Karpas-422 (cell line): ENCODE data around the gene MGMT. TPM values are rescaled to one million over a fixed set of nuclear protein-coding genes. Genes with fewer than 3 reads are reported as not detected.

Source experiments
- DNase-seq: peaks from one replicate; pipeline ENCODE4 v3.0.0-alpha.2; 2015
- H2AFZ ChIP-seq: fragments of 200-600 bp; sonication (generic); 2 replicates; pipeline ENCODE4 v1.6.1; 2014; ENCODE audit warnings: antibody characterized with exemption, low read length, mixed read lengths
- H3K27ac ChIP-seq: fragments of 200-600 bp; sonication (generic); 2 replicates; pipeline ENCODE4 v1.5.1; 2014; ENCODE audit warnings: mild to moderate bottlenecking, low read length, moderate library complexity
- H3K27me3 ChIP-seq: fragments of 200-600 bp; sonication (generic); 2 replicates; pipeline ENCODE4 v1.6.1; 2014; ENCODE audit warnings: low read length, mixed read lengths
- H3K36me3 ChIP-seq: fragments of 200-600 bp; sonication (generic); 2 replicates; pipeline ENCODE4 v1.6.1; 2014; ENCODE audit warnings: low read length, mixed read lengths; ENCODE audit not compliant: insufficient read depth
- H3K4me1 ChIP-seq: fragments of 200-600 bp; sonication (generic); 2 replicates; pipeline ENCODE4 v1.6.1; 2014; ENCODE audit warnings: mild to moderate bottlenecking, low read length, mixed read lengths
- H3K4me2 ChIP-seq: fragments of 200-600 bp; sonication (generic); 2 replicates; pipeline ENCODE4 v1.6.1; 2014; ENCODE audit warnings: low read length, low read depth, mild to moderate bottlenecking; ENCODE audit not compliant: poor library complexity, severe bottlenecking
- H3K4me3 ChIP-seq: fragments of 200-600 bp; sonication (generic); 2 replicates; pipeline ENCODE4 v1.5.1; 2014; ENCODE audit warnings: mild to moderate bottlenecking, antibody characterized with exemption, low read length, mixed read lengths
- H3K79me2 ChIP-seq: fragments of 200-600 bp; sonication (generic); 2 replicates; pipeline ENCODE4 v1.6.1; 2014; ENCODE audit warnings: mild to moderate bottlenecking, low read length, mixed read lengths
- H3K9ac ChIP-seq: fragments of 200-600 bp; sonication (generic); 2 replicates; pipeline ENCODE4 v1.6.0; 2014; ENCODE audit warnings: low read length
- H3K9me2 ChIP-seq: fragments of 200-600 bp; sonication (generic), shearing (Covaris generic); replicated peaks from 2 replicates; pipeline ENCODE4 v1.6.0; 2014; ENCODE audit warnings: mild to moderate bottlenecking, low read length, moderate library complexity; ENCODE audit not compliant: insufficient read depth
- H3K9me3 ChIP-seq: fragments of 300-700, 200-600 bp; sonication (generic); 2 replicates; pipeline ENCODE4 v1.6.1; 2014; ENCODE audit warnings: low read length, mixed read lengths
- H4K20me1 ChIP-seq: fragments of 200-600 bp; sonication (generic); 2 replicates; pipeline ENCODE4 v1.6.1; 2014; ENCODE audit warnings: mild to moderate bottlenecking, antibody characterized with exemption, low read length, low read depth; ENCODE audit not compliant: insufficient read depth
- total RNA-seq: library from RNA; depleted of rRNA; stranded (reverse); fragments of >200 nt; shearing (Covaris generic); gene quantifications from 2 replicates; pipeline ENCODE4 v1.2.3, GENCODE V29; 2014; ENCODE audit warnings: low replicate concordance

MGMT gene
- total RNA-seq, 1 experiment from 2014 or later = 22.5 TPM

GRCh38 chr10:129725011-129725410 is 258.0 kb downstream of the MGMT start:
- Histone ChIP-seq H3K9ac (no peak overlapping the region), H3K4me3 (no peak overlapping the region), H3K27me3 (no peaks in the 10 kb centered on the region), H3K9me2 (no peaks in the 10 kb centered on the region), H2AFZ (no peak overlapping the region), H3K36me3 (no peaks in the 10 kb centered on the region), H3K9me3 (peaks cover 28% of the 10 kb centered on the region), H3K4me2 (no peak overlapping the region), H3K27ac (no peak overlapping the region), H3K4me1 (no peaks in the 10 kb centered on the region), H4K20me1 (no peaks in the 10 kb centered on the region), H3K79me2 (no peaks in the 10 kb centered on the region)
- no peak for DNase-seq

GRCh38 chr10:129725482-129725881 is 258.4 kb downstream of the MGMT start:
- Histone ChIP-seq H3K27me3 (no peaks in the 10 kb centered on the region), H3K9me2 (no peaks in the 10 kb centered on the region), H3K4me1 (no peaks in the 10 kb centered on the region), H3K9ac (no peak overlapping the region), H3K79me2 (no peaks in the 10 kb centered on the region), H3K4me3 (no peak overlapping the region), H3K36me3 (no peaks in the 10 kb centered on the region), H4K20me1 (no peaks in the 10 kb centered on the region), H3K9me3 (peaks cover 23% of the 10 kb centered on the region), H3K4me2 (no peak overlapping the region), H2AFZ (no peak overlapping the region), H3K27ac (no peak overlapping the region)
- no peak for DNase-seq

- no peak overlapping the region for H3K4me3 ChIP-seq
- no peak overlapping the region for H3K4me2 ChIP-seq
- peaks cover 19% of the 10 kb centered on the region for H3K9me3 ChIP-seq
- H3K4me1 ChIP-seq = no peaks in the 10 kb centered on the region
- no peak overlapping the region for H3K9ac ChIP-seq
- no peak overlapping the region for H3K27ac ChIP-seq
- H3K9me2 ChIP-seq = no peaks in the 10 kb centered on the region
- H2AFZ ChIP-seq = no peak overlapping the region
- H3K79me2 ChIP-seq = no peaks in the 10 kb centered on the region
- H4K20me1 ChIP-seq = no peaks in the 10 kb centered on the region
- DNase-seq = no peak
- H3K27me3 ChIP-seq = no peaks in the 10 kb centered on the region
- H3K36me3 ChIP-seq = no peaks in the 10 kb centered on the region
These were observed 259.0 kb downstream of the MGMT start for GRCh38 chr10:129725890-129726631.

- H3K4me2 ChIP-seq = no peak overlapping the region
- no peaks in the 10 kb centered on the region for H4K20me1 ChIP-seq
- no peak overlapping the region for H3K9ac ChIP-seq
- no peaks in the 10 kb centered on the region for H3K36me3 ChIP-seq
- H3K27me3 ChIP-seq = no peaks in the 10 kb centered on the region
- no peak overlapping the region for H2AFZ ChIP-seq
- H3K4me1 ChIP-seq = no peaks in the 10 kb centered on the region
- peaks cover 18% of the 10 kb centered on the region for H3K9me3 ChIP-seq
- H3K79me2 ChIP-seq = no peaks in the 10 kb centered on the region
- H3K27ac ChIP-seq = no peak overlapping the region
- DNase-seq = no peak
- no peak overlapping the region for H3K4me3 ChIP-seq
- no peaks in the 10 kb centered on the region for H3K9me2 ChIP-seq
These were observed 260.0 kb downstream of the MGMT start for GRCh38 chr10:129727071-129727470.

GRCh38 chr10:129727495-129727894 is 260.5 kb downstream of the MGMT start:
- no peaks in the 10 kb centered on the region for H4K20me1 ChIP-seq
- no peak overlapping the region for H3K9ac ChIP-seq
- H2AFZ ChIP-seq = no peak overlapping the region
- H3K36me3 ChIP-seq = no peaks in the 10 kb centered on the region
- no peaks in the 10 kb centered on the region for H3K4me1 ChIP-seq
- H3K27ac ChIP-seq = no peak overlapping the region
- no peaks in the 10 kb centered on the region for H3K79me2 ChIP-seq
- H3K4me2 ChIP-seq = no peak overlapping the region
- H3K27me3 ChIP-seq = no peaks in the 10 kb centered on the region
- no peak overlapping the region for H3K4me3 ChIP-seq
- no peaks in the 10 kb centered on the region for H3K9me2 ChIP-seq
- H3K9me3 ChIP-seq = peaks cover 18% of the 10 kb centered on the region
- no peak for DNase-seq

- no peak overlapping the region for H3K4me2 ChIP-seq
- H3K27ac ChIP-seq = no peak overlapping the region
- peaks cover 18% of the 10 kb centered on the region for H3K9me3 ChIP-seq
- H3K79me2 ChIP-seq = no peaks in the 10 kb centered on the region
- no peaks in the 10 kb centered on the region for H3K9me2 ChIP-seq
- no peak for DNase-seq
- no peaks in the 10 kb centered on the region for H3K27me3 ChIP-seq
- no peak overlapping the region for H3K4me3 ChIP-seq
- no peak overlapping the region for H3K9ac ChIP-seq
- H3K36me3 ChIP-seq = no peaks in the 10 kb centered on the region
- no peak overlapping the region for H2AFZ ChIP-seq
- no peaks in the 10 kb centered on the region for H3K4me1 ChIP-seq
- H4K20me1 ChIP-seq = no peaks in the 10 kb centered on the region
These were observed 261.3 kb downstream of the MGMT start for GRCh38 chr10:129728246-129728820.

GRCh38 chr10:129728905-129729795 is 262.1 kb downstream of the MGMT start:
- Histone ChIP-seq H3K27me3 (no peaks in the 10 kb centered on the region), H3K4me3 (no peak overlapping the region), H3K9me2 (no peaks in the 10 kb centered on the region), H4K20me1 (no peaks in the 10 kb centered on the region), H3K27ac (no peak overlapping the region), H3K9me3 (peaks cover 14% of the 10 kb centered on the region; the same call in 1 of the 2 replicates), H2AFZ (no peak overlapping the region), H3K4me1 (no peaks in the 10 kb centered on the region), H3K79me2 (no peaks in the 10 kb centered on the region), H3K9ac (no peak overlapping the region), H3K36me3 (no peaks in the 10 kb centered on the region), H3K4me2 (no peak overlapping the region)
- DNase-seq = no peak
